ENCODE measurements around the gene PRR36.
A peak's percentile ranks its signal among the peaks of the same experiment; 100 is the strongest.
"Not testable (repeated sequence)": the region's sequence is repeated elsewhere in the genome, so short reads cannot be mapped to it uniquely, and the experiment has no call there.

The PRR36 gene

GRCh38 chr19:7919610-7920518, 45.7 kb upstream of the PRR36 start, which contains the start of gene SNAPC2:
TSS of gene SNAPC2 (plus strand) at chr19:7920338. CDS start at chr19:7920367, 29 bp downstream.
- TF ChIP-seq CTCF (IDR thresholded peaks at IDR 0.05; ENCODE audit: extremely low read depth, missing control alignments) = no peak
- peak; percentile 94 for DNase-seq (ENCODE audit: low spot score)

DNA sequence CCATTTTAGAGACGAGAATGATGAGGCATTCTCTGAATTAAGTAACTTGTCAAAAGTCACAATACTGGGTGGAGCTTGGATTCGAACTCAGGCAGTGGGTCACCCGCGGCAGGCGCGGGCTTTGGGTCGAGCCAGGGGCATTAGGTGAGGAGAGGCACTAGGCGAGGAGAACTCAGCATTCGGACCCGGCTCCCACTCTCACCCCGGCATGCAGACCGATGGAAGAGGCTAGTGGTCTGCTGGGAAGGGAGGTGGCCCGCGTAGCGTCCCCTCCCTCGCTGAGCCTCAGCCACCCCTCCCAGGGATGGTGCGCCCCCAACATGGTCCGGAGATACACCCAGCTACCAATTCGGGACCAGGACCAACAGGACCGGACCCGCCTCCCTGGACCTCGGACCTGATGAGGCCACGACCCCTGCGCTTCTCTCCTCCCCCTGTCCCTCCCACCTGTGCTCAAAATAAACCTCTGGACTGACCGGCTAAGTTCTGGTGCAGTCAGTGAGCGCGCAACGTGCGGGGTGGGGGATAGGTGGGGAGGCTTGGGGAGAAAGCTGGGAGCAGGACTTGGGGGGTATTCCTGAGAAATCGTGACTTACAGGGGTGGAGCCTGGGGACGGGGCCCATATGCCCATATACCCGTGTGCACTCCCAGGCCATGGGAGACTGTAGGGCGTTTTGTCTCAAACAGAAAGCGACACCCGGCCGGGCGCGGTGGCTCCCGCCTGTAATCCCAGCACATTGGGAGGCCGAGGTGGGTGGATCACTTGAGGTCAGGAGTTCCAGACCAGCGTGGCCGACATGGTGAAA, 44.6 kb upstream of the PRR36 start:
- TF ChIP-seq CTCF (IDR thresholded peaks at IDR 0.05; ENCODE audit: extremely low read depth, missing control alignments) = no peak
- no peak for DNase-seq (ENCODE audit: low spot score)

DNA sequence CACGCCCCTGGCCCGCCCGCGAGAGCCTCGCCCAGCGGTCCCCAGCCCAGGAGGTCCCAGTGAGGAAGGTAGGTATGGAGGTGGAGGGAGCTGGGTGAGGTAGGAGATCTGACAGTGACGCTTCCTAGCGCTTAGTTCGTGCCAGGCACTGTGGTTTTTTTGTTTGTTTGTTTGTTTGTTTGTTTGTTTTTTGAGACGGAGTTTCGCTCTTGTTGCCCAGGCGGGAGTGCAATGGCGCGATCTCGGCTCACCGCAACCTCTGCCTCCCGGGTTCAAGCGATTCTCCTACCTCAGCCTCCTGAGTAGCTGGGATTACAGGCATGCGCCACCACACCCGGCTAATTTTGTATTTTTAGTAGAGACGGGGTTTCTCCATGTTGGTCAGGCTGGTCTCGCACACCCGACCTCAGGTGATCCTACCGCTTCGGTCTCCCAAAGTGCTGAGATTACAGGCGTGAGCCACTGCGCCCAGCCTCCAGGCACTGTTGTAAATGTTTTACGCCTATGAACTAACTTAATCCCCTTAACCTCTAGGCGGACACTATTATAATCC, 43.9 kb upstream of the PRR36 start:
- not testable (repeated sequence) for DNase-seq (ENCODE audit: low spot score)

DNA sequence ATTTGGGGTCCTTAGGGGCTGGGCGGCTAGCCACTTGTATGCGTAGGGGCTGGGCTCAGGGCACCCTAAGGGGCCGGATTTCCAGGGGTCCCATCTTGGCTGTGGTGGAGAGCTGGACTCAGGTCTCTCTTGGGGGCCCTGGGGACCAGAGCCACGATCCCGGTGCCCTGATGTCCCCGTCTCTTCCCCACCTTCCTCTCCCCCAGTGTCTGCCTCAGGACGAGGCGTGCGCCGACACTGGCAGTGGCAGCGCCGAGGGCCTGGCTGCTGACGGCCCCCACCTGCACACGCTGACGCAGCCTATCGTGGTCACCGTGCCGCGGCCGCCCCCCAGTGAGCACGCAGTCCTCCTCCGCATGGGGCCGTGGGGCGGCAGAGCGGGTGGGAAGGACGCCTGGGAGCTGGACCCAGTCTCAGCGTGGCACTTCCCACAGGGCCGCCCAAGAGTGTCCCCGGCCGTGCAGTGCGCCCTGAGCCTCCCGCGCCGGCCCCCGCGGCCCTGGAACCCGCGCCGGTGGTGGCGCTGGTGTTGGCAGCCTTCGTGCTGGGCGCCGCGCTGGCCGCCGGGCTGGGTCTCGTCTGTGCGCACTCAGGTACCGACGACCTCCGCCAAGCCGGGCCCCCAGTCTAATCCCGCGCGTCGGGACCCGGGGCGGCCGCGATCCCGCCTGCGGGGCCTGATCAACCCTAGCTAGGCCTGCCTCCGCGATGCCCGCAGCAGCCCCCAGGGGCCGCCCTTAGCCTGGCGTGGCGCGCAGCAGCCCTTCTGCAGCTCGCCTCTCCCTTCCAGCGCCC, 43.3 kb upstream of the PRR36 start:
- DNase-seq (ENCODE audit: low spot score) = peak; percentile 85
- peak; percentile 48 for TF ChIP-seq CTCF (IDR thresholded peaks at IDR 0.05; ENCODE audit: extremely low read depth, missing control alignments)

GRCh38 chr19:7916955-7917266, 42.7 kb upstream of the PRR36 start:
- TF ChIP-seq CTCF (IDR thresholded peaks at IDR 0.05; ENCODE audit: extremely low read depth, missing control alignments) = no peak
- no peak for DNase-seq (ENCODE audit: low spot score)

DNA sequence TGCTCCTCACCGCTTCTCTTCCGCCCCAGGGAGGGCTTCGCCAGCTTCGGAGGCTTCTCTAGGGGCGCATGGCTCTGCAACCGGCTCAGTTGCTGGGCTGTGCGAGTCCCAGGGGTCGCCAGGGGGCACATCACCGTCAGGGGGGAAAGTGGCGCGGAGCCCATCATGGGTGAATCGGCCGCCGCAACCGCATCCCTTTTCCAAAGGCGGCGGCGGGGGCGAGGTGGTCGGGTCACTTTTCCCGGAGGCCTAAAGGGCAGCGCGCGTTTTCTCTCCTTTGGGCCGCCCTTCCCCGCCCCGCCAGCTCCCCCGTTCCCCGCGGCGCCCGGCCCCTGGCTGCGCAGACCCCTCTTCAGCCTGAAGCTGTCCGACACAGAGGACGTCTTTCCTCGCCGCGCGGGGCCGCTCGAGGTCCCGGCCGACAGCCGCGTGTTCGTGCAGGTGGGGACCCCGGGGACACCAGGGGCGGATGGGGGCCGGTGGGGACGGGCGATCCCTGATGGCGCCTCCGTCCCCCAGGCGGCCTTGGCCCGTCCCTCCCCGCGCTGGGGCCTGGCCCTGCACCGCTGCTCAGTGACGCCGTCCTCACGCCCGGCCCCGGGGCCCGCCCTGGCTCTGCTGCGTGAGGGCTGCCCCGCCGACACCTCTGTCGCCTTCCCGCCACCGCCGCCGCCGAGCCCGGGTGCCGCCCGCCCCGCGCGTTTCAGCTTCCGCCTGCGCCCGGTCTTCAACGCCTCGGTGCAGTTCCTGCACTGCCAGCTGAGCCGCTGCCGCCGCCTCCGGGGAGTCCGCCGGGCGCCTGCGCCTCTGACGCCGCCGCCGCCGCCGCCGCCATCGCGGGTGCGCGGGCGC, 42.1 kb upstream of the PRR36 start:
- DNase-seq (ENCODE audit: low spot score) = peak; percentile 60
- no peak for TF ChIP-seq CTCF (IDR thresholded peaks at IDR 0.05; ENCODE audit: extremely low read depth, missing control alignments)

All from GM20000 (cell line).